Muscle of leg (tissue), 11 donors: ENCODE results near the gene FERD3L. TPM values are rescaled to one million over a fixed set of nuclear protein-coding genes. Genes with fewer than 3 reads are reported as not detected.

Experiments used
- DNase-seq: peaks from one replicate; pipeline ENCODE4 v3.0.0; 2013
- H3K27ac ChIP-seq: one replicate; pipeline ENCODE4 v1.5.1; 2013; ENCODE audit warnings: mild to moderate bottlenecking, low read length, control low read depth
- H3K27me3 ChIP-seq: one replicate; pipeline ENCODE4 v1.6.1; 2013; ENCODE audit warnings: low read length; ENCODE audit not compliant: control insufficient read depth, insufficient read depth
- H3K36me3 ChIP-seq: one replicate; pipeline ENCODE4 v1.6.1; 2013; ENCODE audit warnings: low read length; ENCODE audit not compliant: control insufficient read depth, insufficient read depth
- H3K4me1 ChIP-seq: one replicate; pipeline ENCODE4 v1.6.1; 2013; ENCODE audit warnings: low read length; ENCODE audit not compliant: control insufficient read depth, insufficient read depth
- H3K4me3 ChIP-seq: one replicate; pipeline ENCODE4 v1.5.1; 2013; ENCODE audit warnings: low read length, control low read depth
- H3K9me3 ChIP-seq: replicated peaks from 2 replicates; pipeline ENCODE4 v1.6.1; 2013; ENCODE audit warnings: low read depth, low read length; ENCODE audit not compliant: control insufficient read depth
- WGBS: methylation state at CpG from one replicate; pipeline ENCODE4 v1.1.5; 2013; ENCODE audit warnings: missing lambda C conversion rate; ENCODE audit not compliant: insufficient coverage; 5-methylcytosine and 5-hydroxymethylcytosine counted together
- polyA plus RNA-seq, 8 donors: library from polyadenylated mRNA; unstranded; fragments of 120-200 nt; gene quantifications; one replicate each; pipeline versions ENCODE4 v1.2.1 to v1.2.3, GENCODE V29; 2013; ENCODE audit warnings: inconsistent platforms in 1 of 8, low replicate concordance in 1 of 8; ENCODE audit not compliant: insufficient read length in 8 of 8, insufficient read depth in 1 of 8
- total RNA-seq: library from RNA; stranded (reverse); fragments of 120-200 nt; gene quantifications from one replicate; pipeline ENCODE4 v1.2.4, GENCODE V29; 2013

FERD3L gene
- total and polyA plus RNA-seq, 9 donors: not detected

- Histone ChIP-seq H3K4me1 (peaks cover 9% of the 10 kb centered on the region), H3K27me3 (peaks cover 21% of the 10 kb centered on the region), H3K4me3 (no peak overlapping the region), H3K27ac (no peak overlapping the region), H3K9me3 (no peaks in the 10 kb centered on the region), H3K36me3 (no peaks in the 10 kb centered on the region)
- 86% methylated on average over 1 of the region's 2 CpGs for WGBS
- no peak for DNase-seq
Measured at GRCh38 chr7:19101909-19102308, 43.3 kb downstream of the FERD3L start.

- no peak overlapping the region for H3K4me3 ChIP-seq
- H3K4me1 ChIP-seq: peaks cover 5% of the 10 kb centered on the region
- H3K27ac ChIP-seq: no peak overlapping the region
- H3K9me3 ChIP-seq: no peaks in the 10 kb centered on the region
- peaks cover 17% of the 10 kb centered on the region for H3K27me3 ChIP-seq
- no peak for DNase-seq
- H3K36me3 ChIP-seq: no peaks in the 10 kb centered on the region
- no CpG with 5 or more reads among the region's 1 CpG for WGBS
Measured at GRCh38 chr7:19101472-19101871, 43.7 kb downstream of the FERD3L start.

- H3K4me3 ChIP-seq: no peak overlapping the region
- H3K36me3 ChIP-seq: no peaks in the 10 kb centered on the region
- H3K4me1 ChIP-seq: no peaks in the 10 kb centered on the region
- no CpG with 5 or more reads among the region's 2 CpGs for WGBS
- no peak for DNase-seq
- H3K27me3 ChIP-seq: peaks cover 9% of the 10 kb centered on the region
- H3K27ac ChIP-seq: no peak overlapping the region
- no peaks in the 10 kb centered on the region for H3K9me3 ChIP-seq
Measured at GRCh38 chr7:19099924-19100323, 45.3 kb downstream of the FERD3L start.

GRCh38 chr7:19099194-19099593 lies 46.0 kb downstream of the FERD3L start:
- no CpG with 5 or more reads among the region's 3 CpGs for WGBS
- no peak for DNase-seq
- no peak overlapping the region for H3K4me3 ChIP-seq
- H3K27me3 ChIP-seq: peaks cover 6% of the 10 kb centered on the region
- H3K36me3 ChIP-seq: no peaks in the 10 kb centered on the region
- H3K9me3 ChIP-seq: no peaks in the 10 kb centered on the region
- no peak overlapping the region for H3K27ac ChIP-seq
- H3K4me1 ChIP-seq: no peaks in the 10 kb centered on the region

GRCh38 chr7:19098510-19098909 lies 46.7 kb downstream of the FERD3L start:
- Histone ChIP-seq H3K36me3 (no peaks in the 10 kb centered on the region), H3K27ac (no peak overlapping the region), H3K27me3 (peaks cover 6% of the 10 kb centered on the region), H3K9me3 (no peaks in the 10 kb centered on the region), H3K4me3 (no peak overlapping the region), H3K4me1 (no peaks in the 10 kb centered on the region)
- no CpG with 5 or more reads among the region's 1 CpG for WGBS
- no peak for DNase-seq

GRCh38 chr7:19097165-19098055 lies 47.8 kb downstream of the FERD3L start:
- 90% methylated on average over 2 of the region's 9 CpGs for WGBS

GRCh38 chr7:19095353-19095860 lies 49.8 kb downstream of the FERD3L start:
- no peak overlapping the region for H3K4me3 ChIP-seq
- no peaks in the 10 kb centered on the region for H3K4me1 ChIP-seq
- no peaks in the 10 kb centered on the region for H3K27me3 ChIP-seq
- H3K9me3 ChIP-seq: no peaks in the 10 kb centered on the region
- H3K27ac ChIP-seq: no peak overlapping the region
- DNase-seq: no peak
- H3K36me3 ChIP-seq: no peaks in the 10 kb centered on the region
- WGBS: no CpG with 5 or more reads among the region's 5 CpGs

More at GRCh38 chr7:19097165-19098055, 47.8 kb downstream of the FERD3L start:
- Histone ChIP-seq H3K36me3 (no peaks in the 10 kb centered on the region), H3K27me3 (no peaks in the 10 kb centered on the region), H3K9me3 (no peaks in the 10 kb centered on the region), H3K27ac (no peak overlapping the region), H3K4me3 (no peak overlapping the region), H3K4me1 (no peaks in the 10 kb centered on the region)
- no peak for DNase-seq

Other genes starting within 250 kb of the FERD3L start
- gene TWIST1, start 27.8 kb downstream of the FERD3L start, total RNA-seq: 8.3 TPM
- 10 to 100 TPM in 3 of 8 donors, 1 to 10 TPM in 5; 4.6 to 24.5 (median 7.9) TPM for gene TWIST1, start 27.8 kb downstream of the FERD3L start, polyA plus RNA-seq